ENCODE measurements around the gene QRICH2.

- TF ChIP-seq POLR2A (IDR thresholded peaks at IDR 0.05) (no peak), CTCF (IDR thresholded peaks at IDR 0.05 in 8 of 11, conservative IDR thresholded peaks at IDR 0.05 in 3 of 11) (no peak), POLR2AphosphoS5 (IDR thresholded peaks at IDR 0.05) (peak in 1 of 3 donors; percentile 77)
Observed at GRCh38 chr17:76246080-76247066, 61.7 kb downstream of the QRICH2 start.

Measured in spleen (tissue), 7 donors.